CD4-positive, alpha-beta T cell treated with Interferon gamma for 1 hour (primary cell): ENCODE measurements around the gene AKT3.
"Not testable (repeated sequence)": the region's sequence is repeated elsewhere in the genome, so short reads cannot be mapped to it uniquely, and the experiment has no call there.

Experiments used
- DNase-seq: peaks from one replicate; pipeline ENCODE4 v3.0.0-alpha.2; 2020

Gene AKT3

GRCh38 chr1:243595527-243596210 lies 254.4 kb downstream of the AKT3 start:
- DNase-seq: no peak

- no peak for DNase-seq
Observed at GRCh38 chr1:243594455-243594854, 255.6 kb downstream of the AKT3 start.

GRCh38 chr1:243589286-243589685 lies 260.8 kb downstream of the AKT3 start:
- DNase-seq: not testable (repeated sequence)

GRCh38 chr1:243587823-243588560 lies 262.1 kb downstream of the AKT3 start:
- DNase-seq: no peak

- no peak for DNase-seq
Observed at GRCh38 chr1:243587285-243587684, 262.8 kb downstream of the AKT3 start.

GRCh38 chr1:243585982-243586381 lies 264.1 kb downstream of the AKT3 start:
- no peak for DNase-seq

- DNase-seq: no peak
Observed at GRCh38 chr1:243582326-243582725, 267.7 kb downstream of the AKT3 start.

GRCh38 chr1:243580984-243581383 lies 269.1 kb downstream of the AKT3 start:
- DNase-seq: no peak

GRCh38 chr1:243580072-243580471 lies 270.0 kb downstream of the AKT3 start:
- no peak for DNase-seq

- no peak for DNase-seq
Observed at GRCh38 chr1:243575070-243575469, 275.0 kb downstream of the AKT3 start.

- no peak for DNase-seq
Observed at GRCh38 chr1:243572940-243573339, 277.1 kb downstream of the AKT3 start.

GRCh38 chr1:243568793-243569192 lies 281.2 kb downstream of the AKT3 start:
- DNase-seq: no peak

GRCh38 chr1:243564814-243565213 lies 285.2 kb downstream of the AKT3 start:
- DNase-seq: no peak

- no peak for DNase-seq
Observed at GRCh38 chr1:243563732-243564131, 286.3 kb downstream of the AKT3 start.

- no peak for DNase-seq
Observed at GRCh38 chr1:243562473-243562872, 287.6 kb downstream of the AKT3 start.

- DNase-seq: no peak
Observed at GRCh38 chr1:243561588-243562319, 288.3 kb downstream of the AKT3 start.

GRCh38 chr1:243559575-243560162 lies 290.4 kb downstream of the AKT3 start:
- no peak for DNase-seq

GRCh38 chr1:243558576-243558975 lies 291.5 kb downstream of the AKT3 start:
- no peak for DNase-seq

GRCh38 chr1:243557866-243558265 lies 292.2 kb downstream of the AKT3 start:
- DNase-seq: no peak

- no peak for DNase-seq
Observed at GRCh38 chr1:243554686-243555085, 295.4 kb downstream of the AKT3 start.

- no peak for DNase-seq
Observed at GRCh38 chr1:243553090-243553489, 297.0 kb downstream of the AKT3 start.

- DNase-seq: no peak
Observed at GRCh38 chr1:243550276-243550675, 299.8 kb downstream of the AKT3 start.

GRCh38 chr1:243549791-243550190 lies 300.3 kb downstream of the AKT3 start:
- DNase-seq: no peak

- DNase-seq: no peak
Observed at GRCh38 chr1:243549108-243549507, 300.9 kb downstream of the AKT3 start.
